Measurements from ENCODE around the gene CCNF. TPM values are rescaled to one million over a fixed set of nuclear protein-coding genes. Genes with fewer than 3 reads are reported as not detected.

The CCNF gene
- total and polyA plus RNA-seq, 2 of the 8 experiments (the other 6 are each of a cell fraction or from before 2014, with no cell fraction given), result 15.4 to 54.3 TPM

DNA sequence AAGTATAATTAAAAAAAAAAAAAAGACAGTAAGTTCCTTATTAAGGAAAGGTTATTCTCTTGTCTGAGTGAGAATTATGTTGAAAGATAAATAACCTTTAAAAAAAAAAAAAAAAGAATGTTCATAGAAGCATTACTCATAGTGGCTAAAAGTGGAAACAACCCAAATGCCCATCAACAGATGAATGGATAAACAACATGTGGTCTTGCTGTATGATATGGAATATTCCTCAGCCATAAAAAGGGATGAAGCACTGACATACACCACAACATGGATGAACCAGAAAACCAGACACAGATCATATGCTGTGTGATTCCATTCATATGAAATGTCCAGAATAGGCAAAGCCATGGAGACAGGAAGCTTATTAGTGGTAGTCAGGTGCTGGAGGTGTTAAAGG is 9.2 kb upstream of the CCNF start:
- H3K56ac ChIP-seq (replicated peaks; ENCODE audit: insufficient read length, low read depth, low read length), result no peak overlapping the region
- no peak overlapping the region for H2AFZ ChIP-seq (ENCODE audit: low read length)
- H4K20me1 ChIP-seq (replicated peaks in 1 of 2; ENCODE audit: control insufficient read depth in 1 of 2, insufficient read depth in 2 of 2, low read length in 2 of 2), result no peaks in the 10 kb centered on the region
- H3K4ac ChIP-seq (replicated peaks; ENCODE audit: insufficient read length, low read depth, low read length), result no peak overlapping the region
- H2BK12ac ChIP-seq (ENCODE audit: low read depth, low read length), result no peak overlapping the region
- H2AK5ac ChIP-seq (ENCODE audit: low read depth, low read length), result no peak overlapping the region
- CTCF ChIA-PET (ENCODE audit: partially characterized antibody), result interaction anchor here (1.1 to 1.5 kb wide), 3 partner anchors 10 to 32 kb away, joined by 3 to 5 read pairs (median 4); partner anchors contain the start of gene CCNF
- no peak overlapping the region for H4K8ac ChIP-seq (ENCODE audit: extremely low read depth, insufficient read depth, low read length)
- H3K79me2 ChIP-seq (ENCODE audit: control insufficient read depth in 1 of 2, insufficient read depth in 2 of 2, low read length in 2 of 2), result no peaks in the 10 kb centered on the region
- TF ChIP-seq, protein P1, sequence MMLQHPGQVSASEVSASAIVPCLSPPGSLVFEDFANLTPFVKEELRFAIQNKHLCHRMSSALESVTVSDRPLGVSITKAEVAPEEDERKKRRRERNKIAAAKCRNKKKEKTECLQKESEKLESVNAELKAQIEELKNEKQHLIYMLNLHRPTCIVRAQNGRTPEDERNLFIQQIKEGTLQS (IDR thresholded peaks at IDR 0.05; ENCODE audit: insufficient read depth, low read depth, low read length), result no peak
- no peak for TF ChIP-seq SIRT6 (IDR thresholded peaks at IDR 0.05; ENCODE audit: low read length)
- H3K9me3 ChIP-seq (ENCODE audit: insufficient read depth in 2 of 2, low read depth in 1 of 2, low read length in 1 of 2), result no peaks in the 10 kb centered on the region
- H3K36me3 ChIP-seq (ENCODE audit: control insufficient read depth in 2 of 4, insufficient read depth in 4 of 4, low read length in 3 of 4), result no peaks in the 10 kb centered on the region
- no peak overlapping the region for H2BK5ac ChIP-seq (ENCODE audit: low read depth, low read length)
- H4K5ac ChIP-seq (ENCODE audit: insufficient read length, low read depth, low read length), result no peak overlapping the region
- no peaks in the 10 kb centered on the region for H3K23me2 ChIP-seq (ENCODE audit: low read depth, low read length)
- FAIRE-seq, result no peak
- no peak overlapping the region for H2BK120ac ChIP-seq (replicated peaks; ENCODE audit: low read depth, low read length)
- no peaks in the 10 kb centered on the region for H3K27me3 ChIP-seq (replicated peaks in 1 of 4; ENCODE audit: control insufficient read depth in 3 of 4, extremely low read depth in 1 of 4, insufficient read depth in 3 of 4, low read length in 3 of 4)
- H3K79me1 ChIP-seq (ENCODE audit: low read depth, low read length), result no peaks in the 10 kb centered on the region
- H3K18ac ChIP-seq (ENCODE audit: extremely low read depth, low read length), result no peak overlapping the region
- no peak overlapping the region for H2BK20ac ChIP-seq (ENCODE audit: low read length)
- H3K27ac ChIP-seq (ENCODE audit: low read depth, low read length), result no peak overlapping the region
- H3K23ac ChIP-seq (ENCODE audit: insufficient read length), result no peak overlapping the region
- no peak overlapping the region for H3K4me2 ChIP-seq (ENCODE audit: insufficient read depth in 1 of 2, low read depth in 2 of 2, low read length in 2 of 2)
- H3K4me3 ChIP-seq (ENCODE audit: extremely low read depth in 1 of 4, insufficient read depth in 2 of 4, low read depth in 3 of 4, low read length in 4 of 4), result no peak overlapping the region
- H3K9ac ChIP-seq (replicated peaks in 1 of 4; ENCODE audit: extremely low read depth in 1 of 4, low read depth in 3 of 4, low read length in 3 of 4), result no peak overlapping the region
- DNase-seq (ENCODE audit: low read depth in 1 of 2, low spot score in 2 of 2), result no peak
- H2BK15ac ChIP-seq (ENCODE audit: low read length), result no peak overlapping the region
- H3K4me1 ChIP-seq (replicated peaks in 1 of 4; ENCODE audit: control insufficient read depth in 3 of 4, insufficient read depth in 4 of 4, low read length in 3 of 4), result no peaks in the 10 kb centered on the region; a peak in 2 of 7 replicates
- H4K91ac ChIP-seq (replicated peaks; ENCODE audit: insufficient read length, low read length), result no peak overlapping the region
- POLR2A ChIA-PET (ENCODE audit: partially characterized antibody), result interaction anchor here (1.0 kb wide), 1 partner anchor 19 kb away, joined by 3 read pairs; no protein-coding TSS in a partner anchor
- no peak overlapping the region for H3K14ac ChIP-seq (ENCODE audit: insufficient read length)
